Right renal pelvis (tissue), 4 donors: Measurements from ENCODE around the gene ANKRD52. TPM values are rescaled to one million over a fixed set of nuclear protein-coding genes. Genes with fewer than 3 reads are reported as not detected.
"Not testable (repeated sequence)": the region's sequence is repeated elsewhere in the genome, so short reads cannot be mapped to it uniquely, and the experiment has no call there.

Experiments used
- DNase-seq, 4 donors: peaks; one replicate each; pipeline ENCODE4 v3.0.0-alpha.2; 2013; ENCODE audit warnings: low read depth in 4 of 4, low spot score in 3 of 4, missing footprints in 1 of 4
- polyA plus RNA-seq, 4 donors: library from polyadenylated mRNA; unstranded; fragments of 120-200 nt; gene quantifications; one replicate each; pipeline ENCODE4 v1.2.1, GENCODE V29; 2013; ENCODE audit not compliant: insufficient read length in 4 of 4

Gene ANKRD52
- polyA plus RNA-seq, 4 donors: 28.2 to 32.0 (median 30.3) TPM

DNA sequence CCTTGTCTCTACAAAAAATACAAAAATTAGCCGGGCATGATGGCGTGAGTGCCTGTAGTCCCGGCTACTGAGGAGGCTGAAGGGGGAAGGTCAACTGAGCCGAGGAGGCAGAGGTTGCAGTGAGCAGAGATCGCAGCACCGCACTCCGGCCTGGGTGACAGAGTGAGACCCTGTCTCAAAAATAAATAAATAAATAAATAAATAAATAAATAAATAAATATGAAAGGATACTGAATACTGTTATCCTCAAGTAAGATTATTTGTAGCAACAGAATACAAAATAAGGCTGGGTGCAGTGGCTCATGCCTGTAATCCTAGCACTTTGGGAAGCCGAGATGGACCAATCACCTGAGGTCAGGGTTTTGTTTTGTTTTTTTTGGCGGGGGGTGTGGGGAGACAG is 38.3 kb downstream of the ANKRD52 start:
- no peak for DNase-seq

DNA sequence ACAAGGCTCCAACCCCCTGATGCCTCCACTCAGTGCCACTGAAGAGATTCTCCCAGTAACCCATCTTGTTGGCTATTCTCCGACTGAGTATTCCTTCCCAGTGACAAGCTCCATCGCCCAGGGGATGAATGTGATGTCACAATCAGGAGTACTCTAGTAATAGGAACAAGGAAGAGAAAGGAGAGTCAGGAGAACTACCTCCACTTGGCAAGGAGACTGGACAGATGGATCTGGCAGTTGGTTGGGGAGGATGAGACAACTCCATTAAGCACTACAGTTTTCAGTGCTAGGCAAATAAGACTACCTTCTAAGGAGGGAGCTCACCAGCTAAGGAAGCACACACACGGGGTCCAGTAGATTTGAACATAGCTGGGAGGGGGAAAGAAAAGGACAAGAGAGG is 41.7 kb downstream of the ANKRD52 start:
- DNase-seq: no peak

- no peak for DNase-seq
These were observed 44.3 kb downstream of the ANKRD52 start for GRCh38 chr12:56213878-56214277.

DNA sequence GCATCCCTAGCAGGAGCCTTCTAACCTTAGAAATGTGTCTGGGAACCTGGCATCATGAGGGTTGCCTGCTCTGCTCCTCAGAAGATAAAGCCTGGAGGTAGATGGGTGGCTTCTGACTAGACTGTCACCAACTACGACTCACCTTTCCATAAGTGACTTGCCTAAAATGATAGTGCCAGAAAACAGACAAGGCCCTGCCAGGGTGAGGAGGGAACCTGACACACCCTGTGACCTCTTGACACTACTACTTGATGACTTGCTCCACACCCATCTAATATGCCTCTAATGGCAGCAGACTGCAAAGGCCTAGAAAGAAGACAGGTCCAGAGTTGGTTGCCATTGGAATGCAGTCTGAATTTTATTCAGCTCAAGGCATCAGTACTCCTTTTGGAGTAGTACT is 45.8 kb downstream of the ANKRD52 start:
- DNase-seq: no peak

GRCh38 chr12:56208006-56208405 is 50.2 kb downstream of the ANKRD52 start:
- no peak for DNase-seq

GRCh38 chr12:56206452-56207166 is 51.6 kb downstream of the ANKRD52 start:
- no peak for DNase-seq

DNA sequence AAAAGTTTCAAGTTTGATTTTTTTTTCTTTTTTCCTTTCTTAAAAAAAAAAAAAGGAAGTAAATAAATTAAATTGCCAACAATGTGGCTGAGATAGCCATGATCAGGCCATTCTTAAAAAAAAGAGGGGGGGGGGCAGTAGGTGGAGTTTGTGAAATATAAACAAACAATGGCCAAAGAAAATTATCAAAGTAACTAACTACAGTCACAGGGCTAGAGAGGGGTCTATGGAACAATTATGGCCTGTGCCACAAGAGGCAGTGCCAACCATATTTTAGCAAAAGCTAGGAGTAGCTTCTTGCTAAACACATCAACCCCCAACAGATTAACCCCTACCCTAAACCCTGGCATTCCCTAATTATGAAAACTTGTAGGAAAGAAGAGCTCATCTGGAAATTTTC is 52.7 kb downstream of the ANKRD52 start:
- DNase-seq: no peak

DNA sequence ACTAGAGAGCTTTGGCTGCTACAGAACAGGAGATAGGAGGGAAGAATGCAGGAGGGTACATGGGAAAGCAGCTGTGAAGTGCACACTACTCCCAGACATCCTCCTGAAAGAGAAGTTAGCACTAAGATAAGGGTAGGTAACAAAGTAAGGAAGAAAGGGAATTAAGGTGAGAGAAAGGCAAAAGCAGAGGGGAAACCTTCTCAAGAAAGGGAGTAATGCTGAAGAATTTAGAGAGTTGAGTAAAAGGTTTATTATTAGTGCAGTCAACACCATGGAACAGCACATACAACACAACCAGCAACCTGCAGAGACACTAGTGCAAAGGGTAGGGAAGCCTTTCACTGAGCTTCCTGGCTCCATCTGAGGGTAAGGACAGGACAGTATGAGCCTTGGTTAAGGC is 53.9 kb downstream of the ANKRD52 start:
- no peak for DNase-seq

- DNase-seq: no peak
These were observed 55.3 kb downstream of the ANKRD52 start for GRCh38 chr12:56202838-56203237.

DNA sequence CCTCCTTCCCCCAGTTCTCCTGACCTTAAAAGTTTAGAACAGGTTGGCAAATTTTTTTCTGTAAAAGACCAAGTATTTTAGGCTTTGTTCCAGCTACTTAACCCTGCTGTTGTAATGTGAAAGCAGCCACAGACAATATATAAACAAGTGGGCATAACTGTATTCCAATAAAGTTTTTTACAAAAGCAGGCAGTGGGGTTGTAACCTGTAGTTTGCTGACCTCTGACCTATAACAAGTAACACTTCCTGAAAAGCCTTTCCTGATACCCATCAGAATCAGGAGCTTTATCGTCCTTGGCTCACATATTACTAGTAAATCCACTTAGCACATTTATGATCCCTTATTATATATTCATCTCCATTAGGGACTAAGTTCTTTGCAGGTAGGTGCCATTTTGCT is 55.8 kb downstream of the ANKRD52 start:
- no peak for DNase-seq

DNA sequence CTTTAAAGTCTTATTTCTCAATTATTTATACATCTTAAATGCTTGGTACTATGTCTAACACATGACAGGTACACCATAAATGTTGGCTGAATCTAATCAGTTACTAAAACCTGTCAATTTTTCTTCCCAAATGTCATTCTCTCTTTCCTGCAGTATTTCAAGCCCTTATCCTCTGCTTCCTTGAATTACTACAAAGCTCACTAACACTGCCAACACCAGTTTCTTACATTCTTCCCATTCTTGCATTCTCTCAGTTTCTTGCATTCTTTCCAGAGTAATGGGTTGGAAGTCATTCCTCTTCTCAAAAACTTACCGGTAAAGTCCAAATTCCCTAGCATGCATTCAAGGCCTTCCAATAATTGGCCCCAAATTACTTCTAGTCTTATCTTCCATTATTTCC is 59.3 kb downstream of the ANKRD52 start:
- no peak for DNase-seq

GRCh38 chr12:56197921-56198635 is 60.1 kb downstream of the ANKRD52 start:
- DNase-seq: no peak

DNA sequence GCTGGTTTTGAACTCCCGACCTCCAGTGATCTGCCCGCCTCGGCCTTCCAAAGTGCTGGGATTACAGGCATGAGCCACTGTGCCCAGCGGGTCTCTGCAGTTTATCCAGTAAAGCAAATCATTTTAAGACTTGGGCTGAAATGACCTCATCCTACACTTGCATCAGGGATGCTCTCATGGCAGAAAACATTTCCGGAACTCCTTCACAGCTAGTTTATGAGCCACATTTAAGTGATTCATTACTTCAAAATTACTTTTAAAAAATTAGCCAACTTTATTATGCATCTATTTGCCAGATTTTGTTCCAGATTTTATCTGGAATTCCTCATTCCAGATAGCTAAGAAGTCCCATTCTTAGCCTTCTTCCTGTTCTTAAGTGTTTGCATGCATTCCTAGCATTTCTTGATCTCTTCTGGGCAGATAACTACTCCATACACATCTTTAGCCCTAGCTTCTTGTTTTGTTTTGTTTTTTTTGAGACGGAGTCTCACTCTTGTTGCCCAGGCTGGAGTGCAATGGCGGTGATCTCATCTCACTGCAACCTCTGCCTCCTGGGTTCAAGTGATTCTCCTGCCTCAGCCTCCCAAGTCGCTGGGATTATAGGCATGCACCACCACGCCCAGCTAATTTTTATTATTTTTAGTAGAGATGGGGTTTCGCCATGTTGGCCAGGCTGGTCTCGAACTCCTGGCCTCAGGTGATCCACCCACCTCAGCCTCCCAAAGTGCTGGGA is 61.2 kb downstream of the ANKRD52 start:
- DNase-seq: not testable (repeated sequence)

GRCh38 chr12:56193025-56193578 is 65.1 kb downstream of the ANKRD52 start:
- DNase-seq: peak; percentile 69 to 81 (median 76)

DNA sequence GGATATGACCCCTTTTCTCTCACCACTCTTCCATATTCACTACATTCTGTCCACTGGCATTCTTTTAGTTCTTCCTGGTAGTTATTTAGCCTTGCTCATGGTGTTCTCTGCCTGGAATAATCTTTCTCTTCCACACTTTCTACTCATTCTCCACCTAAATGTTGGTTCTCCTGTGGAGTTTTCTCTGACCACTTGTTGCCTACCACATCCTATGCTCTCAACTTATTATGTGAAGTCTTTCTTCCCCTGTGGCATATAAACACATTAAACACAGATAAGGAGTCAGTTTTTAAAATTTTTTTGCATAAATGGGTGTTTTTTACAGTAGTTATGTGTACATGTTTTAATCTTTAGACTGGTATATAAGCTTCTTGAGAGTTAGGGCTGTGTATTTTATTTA is 65.6 kb downstream of the ANKRD52 start:
- no peak for DNase-seq

DNA sequence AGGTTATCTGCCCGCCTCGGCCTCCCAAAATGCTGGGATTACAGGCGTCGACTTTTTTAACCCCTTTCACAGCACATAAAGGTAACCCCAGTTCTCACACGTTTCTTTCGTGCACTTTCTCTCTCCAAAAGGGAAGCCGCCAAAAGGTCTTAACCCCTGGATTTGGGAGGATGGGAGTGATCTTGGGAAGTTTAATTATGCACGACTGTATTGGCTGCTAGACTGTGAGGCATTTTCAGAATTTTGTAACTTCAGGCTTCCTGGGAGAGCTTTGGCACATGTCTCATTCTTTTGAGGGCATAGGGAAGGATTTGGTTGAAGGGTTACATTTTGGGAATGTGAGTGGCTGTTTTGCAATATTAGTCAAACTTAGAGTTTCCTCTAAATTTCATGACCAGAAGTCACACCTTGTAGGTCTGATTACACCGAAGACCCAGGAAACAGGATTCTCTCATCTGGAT is 67.5 kb downstream of the ANKRD52 start:
- no peak for DNase-seq

- peak; percentile 86 to 90 (median 88) for DNase-seq
These were observed 68.1 kb downstream of the ANKRD52 start for GRCh38 chr12:56189918-56190694.

- peak; percentile 76 to 82 (median 80) for DNase-seq
These were observed 68.9 kb downstream of the ANKRD52 start, which contains the start of gene SMARCC2 for GRCh38 chr12:56189099-56189917. TSS of gene SMARCC2 (minus strand) at chr12:56189483. CDS start at chr12:56189461, 22 bp downstream.

- DNase-seq: no peak
These were observed 69.4 kb downstream of the ANKRD52 start for GRCh38 chr12:56188778-56189098.
